Stimulated activated naive CD8-positive, alpha-beta T cell treated with anti-CD3 and anti-CD28 coated beads, Interleukin-15, amount 100 ng/mL, for 72 hours (primary cell): Measurements from ENCODE around the gene KRT3.

Experiments used
- ATAC-seq: fragments of 150-1000 bp; cut with Tn5 transposase; 2 replicates; pipeline ENCODE4 v1.10.0; 2021; ENCODE audit warnings: mild to moderate bottlenecking, moderate library complexity
- DNase-seq, 2 donors: peaks; one replicate each; pipeline ENCODE4 v3.0.0; 2021 to 2022
- H3K27ac Mint-ChIP-seq, 2 donors: one replicate each; pipeline ENCODE4 v1.8.0; 2022; ENCODE audit warnings: mild to moderate bottlenecking in 2 of 2, mixed read lengths in 2 of 2, moderate library complexity in 2 of 2
- H3K27me3 Mint-ChIP-seq: one replicate; pipeline ENCODE4 v1.8.0; 2022; ENCODE audit warnings: mixed read lengths
- H3K4me1 Mint-ChIP-seq: one replicate; pipeline ENCODE4 v1.8.0; 2022; ENCODE audit warnings: mild to moderate bottlenecking, mixed read lengths
- H3K4me3 Mint-ChIP-seq, 2 donors: one replicate each; pipeline ENCODE4 v1.8.0; 2022; ENCODE audit warnings: mild to moderate bottlenecking in 2 of 2, mixed read lengths in 2 of 2, moderate library complexity in 1 of 2
- H3K9me3 Mint-ChIP-seq, 2 donors: one replicate each; pipeline ENCODE4 v1.8.0; 2022; ENCODE audit warnings: mixed read lengths in 2 of 2

The KRT3 gene

DNA sequence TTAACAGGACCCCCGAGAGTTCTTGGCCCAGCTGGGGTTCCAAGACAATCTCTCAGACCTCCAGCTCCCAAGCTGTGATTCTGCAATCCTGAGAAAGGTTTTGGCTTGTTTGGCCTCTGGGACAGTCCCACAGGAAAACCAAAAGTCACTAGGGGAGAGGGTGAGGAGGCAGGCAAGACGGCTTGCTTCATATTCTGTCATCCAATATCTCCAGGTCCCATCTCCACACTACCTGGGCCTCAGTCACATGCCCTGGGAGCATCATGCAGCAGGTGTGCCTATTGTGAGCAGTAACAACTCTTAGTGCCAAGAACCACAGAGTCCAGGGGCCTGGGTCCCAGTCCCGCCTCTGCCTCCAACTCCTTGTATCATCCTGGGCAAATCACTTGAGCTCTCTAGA is 36.5 kb upstream of the KRT3 start:
- Mint-ChIP-seq H3K27ac (no peak overlapping the region), H3K4me1 (peaks cover 51% of the 10 kb centered on the region), H3K27me3 (no peaks in the 10 kb centered on the region), H3K4me3 (no peak overlapping the region), H3K9me3 (no peaks in the 10 kb centered on the region)
- DNase-seq = no peak
- no peak for ATAC-seq

DNA sequence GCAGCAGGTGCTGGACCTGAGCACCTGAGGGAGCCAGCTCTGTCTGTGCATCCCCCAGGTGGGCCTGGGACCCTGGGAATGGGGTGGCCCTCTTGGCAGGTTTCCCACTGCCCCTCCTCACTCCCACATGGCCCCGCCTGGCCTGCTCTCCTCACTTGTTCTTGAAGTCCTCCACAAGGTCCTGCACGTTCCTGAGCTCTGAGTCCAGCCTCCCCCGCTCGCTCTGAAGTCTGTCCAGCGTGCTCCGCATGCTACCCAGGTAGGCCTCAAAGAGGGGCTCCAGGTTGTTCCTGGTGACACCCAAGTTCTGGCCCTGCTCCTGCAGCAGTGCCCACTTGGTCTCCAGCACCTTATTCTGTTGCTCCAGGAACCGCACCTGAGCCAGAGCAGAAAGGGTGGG is 35.3 kb upstream of the KRT3 start:
- DNase-seq (no peak), ATAC-seq (no peak)
- Mint-ChIP-seq H3K4me3 (no peak overlapping the region), H3K9me3 (no peaks in the 10 kb centered on the region), H3K4me1 (peaks cover 39% of the 10 kb centered on the region), H3K27ac (no peak overlapping the region), H3K27me3 (no peaks in the 10 kb centered on the region)

DNA sequence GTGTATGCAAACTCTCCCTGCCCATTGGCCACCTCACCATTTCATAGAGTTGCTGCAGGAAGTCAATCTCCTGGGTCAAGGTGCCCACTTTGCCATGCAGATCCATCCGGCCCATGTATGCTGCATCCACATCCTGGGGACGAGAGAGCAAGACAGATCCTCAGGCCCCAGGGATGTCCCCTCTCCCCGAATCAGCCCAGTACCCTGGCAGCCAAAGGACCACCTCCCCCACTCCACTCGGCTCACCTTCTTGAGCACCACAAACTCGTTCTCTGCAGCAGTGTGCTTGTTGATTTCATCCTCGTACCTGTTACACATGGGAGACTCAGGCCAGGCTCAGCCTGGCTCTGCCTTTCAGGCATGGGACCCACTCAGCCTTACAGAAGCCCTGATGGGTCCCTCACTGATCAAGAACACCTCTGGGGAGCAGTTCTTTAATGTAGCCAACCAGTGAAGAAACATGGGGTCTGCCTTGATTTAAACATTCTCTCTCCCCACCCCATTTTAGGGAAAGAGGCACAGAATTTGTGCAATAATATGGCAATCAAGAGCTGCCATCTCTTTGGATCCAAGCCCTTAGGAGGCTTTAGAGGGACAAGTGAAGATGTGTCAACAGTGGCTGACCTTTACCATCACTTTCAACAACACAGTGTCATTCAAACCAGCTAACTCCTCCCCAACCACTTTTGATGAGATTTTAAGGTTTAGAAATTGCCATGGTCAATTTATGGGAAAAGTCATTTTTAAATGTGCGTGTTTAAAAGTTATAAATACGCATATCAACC is 34.3 kb upstream of the KRT3 start:
- DNase-seq (no peak), ATAC-seq (no peak)
- no peak overlapping the region for H3K27ac Mint-ChIP-seq
- no peaks in the 10 kb centered on the region for H3K9me3 Mint-ChIP-seq
- H3K4me1 Mint-ChIP-seq = peaks cover 28% of the 10 kb centered on the region
- H3K27me3 Mint-ChIP-seq = no peaks in the 10 kb centered on the region
- H3K4me3 Mint-ChIP-seq = no peak overlapping the region

DNA sequence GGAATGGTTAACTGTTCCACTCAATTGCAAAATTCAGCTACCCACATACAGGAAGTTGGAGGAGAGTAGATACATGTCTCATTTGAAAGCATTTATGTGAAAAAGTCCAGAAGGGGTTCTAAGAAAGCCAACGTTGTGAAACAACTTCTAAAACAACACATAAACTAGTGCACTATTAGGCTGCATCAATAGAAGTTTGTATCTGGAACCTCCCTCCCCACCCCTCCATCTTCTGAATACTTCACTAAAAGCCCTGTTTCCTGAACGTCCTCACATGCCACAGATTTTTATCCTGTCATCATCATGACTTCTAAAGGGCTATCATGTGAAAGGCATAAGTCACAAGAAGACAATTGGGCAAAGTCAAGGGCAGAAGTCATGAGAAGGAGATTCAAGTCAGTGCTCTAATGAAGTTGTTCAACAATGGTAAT is 32.7 kb upstream of the KRT3 start:
- peaks cover 20% of the 10 kb centered on the region for H3K4me1 Mint-ChIP-seq
- no peaks in the 10 kb centered on the region for H3K9me3 Mint-ChIP-seq
- no peak overlapping the region for H3K4me3 Mint-ChIP-seq
- no peaks in the 10 kb centered on the region for H3K27me3 Mint-ChIP-seq
- no peak overlapping the region for H3K27ac Mint-ChIP-seq
- ATAC-seq (no peak), DNase-seq (no peak)

DNA sequence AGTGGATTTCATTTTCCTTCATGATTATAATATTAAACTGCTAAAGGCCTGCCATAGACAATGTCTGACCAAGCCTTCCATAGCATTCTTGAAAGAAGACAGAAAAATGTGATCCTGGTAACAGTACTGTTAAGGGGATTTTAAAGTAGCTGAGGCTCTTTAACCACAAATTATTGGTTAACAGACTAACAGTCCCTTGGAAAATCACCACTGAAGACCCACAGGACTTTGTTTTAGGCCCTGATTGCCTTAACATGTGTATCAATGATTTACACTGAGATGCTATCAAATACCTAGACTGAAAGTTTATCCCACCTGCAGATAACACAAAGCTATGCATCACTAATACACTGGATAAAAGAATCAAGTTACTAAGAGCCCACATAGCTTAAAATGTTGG is 32.2 kb upstream of the KRT3 start:
- Mint-ChIP-seq H3K4me1 (peaks cover 20% of the 10 kb centered on the region), H3K9me3 (no peaks in the 10 kb centered on the region), H3K27me3 (no peaks in the 10 kb centered on the region), H3K4me3 (no peak overlapping the region), H3K27ac (no peak overlapping the region)
- no peak for ATAC-seq
- DNase-seq = no peak

DNA sequence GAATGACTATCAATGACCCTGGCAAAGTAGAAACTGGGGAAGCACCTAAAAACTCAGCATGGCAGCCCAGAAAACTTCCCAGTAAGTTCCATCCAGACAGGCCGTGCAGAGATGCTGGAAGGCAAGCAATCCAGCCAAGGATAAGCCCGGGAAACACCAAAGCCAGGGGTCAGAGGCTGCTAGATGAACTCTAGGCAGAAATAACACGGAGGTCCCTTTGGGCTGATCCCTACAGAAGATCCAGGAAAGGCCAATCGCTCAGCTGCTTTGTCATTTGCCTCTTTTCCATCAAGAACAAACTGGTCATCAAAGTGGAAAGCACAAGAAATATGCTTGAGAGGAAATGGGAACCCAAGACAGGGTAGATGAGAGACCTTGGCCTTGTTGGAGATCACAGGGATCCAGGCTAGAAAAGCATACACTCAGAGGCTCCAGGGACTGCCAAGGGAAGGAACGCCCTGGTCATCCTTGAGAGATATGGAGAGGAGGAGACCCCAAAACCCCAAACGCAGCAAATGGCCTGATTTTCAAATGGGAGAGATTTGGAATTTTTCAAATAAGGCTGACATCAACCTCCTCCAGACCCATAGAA is 31.7 kb upstream of the KRT3 start:
- no peak for DNase-seq
- Mint-ChIP-seq H3K4me3 (no peak overlapping the region), H3K27me3 (no peaks in the 10 kb centered on the region), H3K9me3 (no peaks in the 10 kb centered on the region), H3K4me1 (peaks cover 24% of the 10 kb centered on the region), H3K27ac (no peak overlapping the region)
- no peak for ATAC-seq

DNA sequence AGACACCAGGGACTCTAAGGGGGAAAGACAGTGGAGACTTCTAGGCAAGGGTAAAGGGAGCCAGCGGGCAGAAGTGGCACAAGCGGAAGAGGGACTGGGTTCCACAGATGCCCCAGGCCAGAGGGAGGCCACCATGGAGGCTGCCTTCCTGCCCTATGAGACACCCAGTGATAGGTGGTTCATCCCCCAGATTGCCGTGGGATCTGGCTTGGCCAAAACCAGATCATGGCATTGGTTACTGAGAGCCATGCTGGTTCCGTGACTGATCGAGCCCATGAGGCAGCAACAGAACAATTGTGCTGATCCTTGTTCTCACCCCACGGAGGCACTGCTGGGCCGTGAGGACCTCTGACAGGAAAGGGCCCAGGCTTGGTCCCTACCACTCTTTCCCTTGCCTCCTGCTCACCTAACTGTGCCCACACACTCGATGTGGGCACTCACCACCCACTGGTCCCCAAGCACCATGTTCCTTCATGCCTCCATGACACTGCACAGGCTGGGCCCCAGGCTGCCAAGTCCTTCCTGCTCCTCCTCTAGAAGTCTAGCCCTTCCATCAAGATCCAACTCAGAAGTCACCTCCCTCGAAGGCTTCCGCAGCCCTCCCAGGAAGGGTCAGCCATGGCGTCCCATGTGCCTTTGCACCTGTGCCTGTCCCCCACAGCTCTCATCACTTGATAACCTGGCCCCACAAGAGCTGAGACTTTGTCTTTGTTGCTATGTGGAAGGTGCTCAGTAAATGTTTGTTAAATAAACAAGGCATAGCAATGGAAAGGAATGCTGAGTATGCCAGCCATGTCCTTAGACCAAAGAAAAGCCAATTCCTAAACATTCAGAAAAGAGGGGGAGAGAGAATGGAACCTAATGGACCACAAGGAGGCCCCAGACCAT is 30.9 kb upstream of the KRT3 start:
- DNase-seq = no peak
- H3K4me3 Mint-ChIP-seq = no peak overlapping the region
- no peak overlapping the region for H3K27ac Mint-ChIP-seq
- H3K4me1 Mint-ChIP-seq = peaks cover 27% of the 10 kb centered on the region
- H3K9me3 Mint-ChIP-seq = no peaks in the 10 kb centered on the region
- no peaks in the 10 kb centered on the region for H3K27me3 Mint-ChIP-seq
- no peak for ATAC-seq

DNA sequence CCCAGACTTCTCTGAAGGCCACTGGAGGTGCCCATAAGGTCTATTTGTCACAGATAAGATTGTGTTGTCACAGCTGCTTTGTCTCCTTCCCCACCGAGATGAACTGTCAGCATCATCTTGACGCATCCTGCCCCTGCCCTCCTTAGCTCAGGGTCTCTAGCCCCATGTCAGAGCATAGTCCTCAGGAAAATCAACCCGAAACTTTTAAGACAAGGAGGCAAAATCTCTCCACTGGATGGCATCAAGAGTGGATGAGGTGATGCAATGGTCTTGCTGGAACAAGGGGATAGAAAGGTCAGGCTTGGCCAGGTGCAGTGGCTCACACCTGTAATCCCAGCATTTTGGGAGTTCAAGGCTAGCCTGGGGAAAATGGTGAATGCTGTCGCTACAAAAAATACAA is 30.0 kb upstream of the KRT3 start:
- Mint-ChIP-seq H3K27ac (peak overlapping the region in 1 of 2 donors; percentile 42), H3K9me3 (no peaks in the 10 kb centered on the region), H3K4me1 (peaks cover 27% of the 10 kb centered on the region), H3K4me3 (no peak overlapping the region), H3K27me3 (no peaks in the 10 kb centered on the region)
- ATAC-seq = no peak
- DNase-seq = no peak

DNA sequence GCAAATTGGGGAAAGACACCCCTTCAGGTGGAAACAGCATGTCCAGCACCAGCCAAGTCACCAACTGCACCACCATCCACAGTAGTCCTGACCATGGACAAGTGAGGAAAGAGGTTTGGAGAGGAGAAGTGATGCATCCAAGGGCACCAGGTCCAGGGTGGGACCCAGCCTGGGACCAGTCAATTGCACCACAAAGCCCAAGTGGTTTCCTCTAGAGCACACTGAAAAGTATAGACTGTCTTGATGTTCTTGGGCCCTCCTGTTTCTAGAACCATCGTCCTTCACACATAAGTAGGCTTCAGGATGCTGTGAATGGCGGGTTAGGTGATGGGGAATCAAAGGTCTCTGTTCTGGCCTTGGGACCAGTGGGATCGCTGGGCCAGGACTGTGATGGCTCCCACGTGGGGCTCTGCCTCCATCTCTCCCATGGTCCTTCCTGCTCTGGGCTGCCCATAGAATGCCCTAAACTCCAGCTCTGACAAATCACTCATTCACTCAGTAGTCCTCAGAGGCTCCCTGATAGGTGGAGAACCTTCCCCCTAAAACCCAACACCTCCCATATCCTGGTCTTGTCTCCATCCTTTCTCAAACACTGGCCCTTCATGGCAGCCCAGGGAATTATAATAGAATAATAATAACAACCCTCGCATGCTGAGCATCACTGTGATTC is 29.0 kb upstream of the KRT3 start:
- no peak for ATAC-seq

DNA sequence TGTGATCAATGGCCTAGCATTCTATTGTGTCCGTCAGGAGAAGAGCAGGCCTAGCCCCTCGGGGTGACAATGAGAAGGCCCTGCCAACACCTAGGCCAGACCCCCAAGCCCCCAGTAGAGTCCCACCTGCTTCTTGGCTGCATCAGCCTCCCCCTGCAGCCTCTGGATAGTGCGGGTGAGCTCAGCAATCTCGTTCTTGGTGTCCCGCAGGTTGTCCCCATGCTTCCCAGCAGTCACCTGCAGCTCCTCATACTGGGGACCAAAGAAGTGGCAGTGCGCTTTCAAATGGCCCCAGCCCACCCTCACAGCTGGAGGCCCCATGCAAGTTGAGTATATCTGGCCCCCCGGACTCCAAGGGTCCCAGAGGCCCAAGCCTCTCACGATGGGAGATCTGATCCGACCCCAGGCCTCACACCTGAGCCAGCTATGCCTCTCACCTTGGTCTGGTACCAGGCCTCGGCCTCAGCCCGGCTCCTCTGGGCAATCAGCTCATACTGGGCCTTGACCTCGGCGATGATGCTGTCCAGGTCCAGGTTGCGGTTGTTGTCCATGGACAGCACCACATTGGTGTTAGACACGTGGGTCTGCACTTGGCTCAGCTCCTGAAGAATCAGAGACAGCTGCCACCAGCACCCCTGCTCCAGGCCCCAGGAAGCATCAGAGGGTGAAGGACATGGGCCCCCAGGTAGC is 28.0 kb upstream of the KRT3 start:
- H3K4me1 Mint-ChIP-seq = peaks cover 22% of the 10 kb centered on the region
- ATAC-seq = no peak
- H3K27me3 Mint-ChIP-seq = no peaks in the 10 kb centered on the region
- H3K27ac Mint-ChIP-seq = no peak overlapping the region
- DNase-seq = no peak
- no peak overlapping the region for H3K4me3 Mint-ChIP-seq
- H3K9me3 Mint-ChIP-seq = no peaks in the 10 kb centered on the region

More for the DNA sequence above, 29.0 kb upstream of the KRT3 start:
- no peak overlapping the region for H3K4me3 Mint-ChIP-seq
- no peak for DNase-seq
- peaks cover 27% of the 10 kb centered on the region for H3K4me1 Mint-ChIP-seq
- no peak overlapping the region for H3K27ac Mint-ChIP-seq
- H3K9me3 Mint-ChIP-seq = no peaks in the 10 kb centered on the region
- no peaks in the 10 kb centered on the region for H3K27me3 Mint-ChIP-seq

DNA sequence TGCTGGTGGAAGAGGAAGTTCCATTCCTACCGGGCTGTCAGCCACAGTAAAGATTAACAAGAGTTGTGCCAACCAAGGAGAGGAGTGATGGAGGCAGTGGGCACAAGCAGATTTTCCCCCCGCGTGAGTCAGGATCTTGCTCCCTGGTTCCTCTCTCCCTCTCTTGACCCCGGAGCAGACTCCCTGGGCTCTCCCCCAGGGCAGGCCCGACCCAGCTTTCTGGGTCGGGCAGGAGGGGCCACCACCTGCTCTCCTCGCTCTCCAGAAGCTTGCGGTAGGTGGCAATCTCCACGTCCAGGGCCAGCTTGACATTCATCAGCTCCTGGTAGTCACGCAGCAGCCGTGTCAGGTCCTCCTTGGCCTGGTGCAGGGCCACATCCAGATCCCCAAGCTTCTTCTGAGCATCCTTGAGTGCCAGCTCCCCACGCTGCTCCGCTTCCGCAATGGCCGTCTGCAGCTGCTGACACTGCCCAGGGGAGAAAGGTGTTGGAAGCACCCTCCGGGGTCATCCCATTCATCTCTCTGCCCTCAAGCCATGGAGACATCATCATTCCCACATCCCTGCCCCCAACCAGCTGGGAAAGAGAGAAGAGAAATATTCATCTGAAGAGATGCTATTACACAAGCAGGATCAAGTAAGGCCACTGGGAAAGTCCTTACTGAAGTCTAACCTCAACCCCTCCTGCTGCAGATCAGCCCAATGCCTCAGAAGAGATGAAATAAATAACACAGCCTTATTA is 27.0 kb upstream of the KRT3 start:
- Mint-ChIP-seq H3K27me3 (no peaks in the 10 kb centered on the region), H3K4me3 (no peak overlapping the region), H3K9me3 (no peaks in the 10 kb centered on the region), H3K27ac (no peak overlapping the region), H3K4me1 (peaks cover 20% of the 10 kb centered on the region)
- DNase-seq = no peak
- ATAC-seq = no peak

DNA sequence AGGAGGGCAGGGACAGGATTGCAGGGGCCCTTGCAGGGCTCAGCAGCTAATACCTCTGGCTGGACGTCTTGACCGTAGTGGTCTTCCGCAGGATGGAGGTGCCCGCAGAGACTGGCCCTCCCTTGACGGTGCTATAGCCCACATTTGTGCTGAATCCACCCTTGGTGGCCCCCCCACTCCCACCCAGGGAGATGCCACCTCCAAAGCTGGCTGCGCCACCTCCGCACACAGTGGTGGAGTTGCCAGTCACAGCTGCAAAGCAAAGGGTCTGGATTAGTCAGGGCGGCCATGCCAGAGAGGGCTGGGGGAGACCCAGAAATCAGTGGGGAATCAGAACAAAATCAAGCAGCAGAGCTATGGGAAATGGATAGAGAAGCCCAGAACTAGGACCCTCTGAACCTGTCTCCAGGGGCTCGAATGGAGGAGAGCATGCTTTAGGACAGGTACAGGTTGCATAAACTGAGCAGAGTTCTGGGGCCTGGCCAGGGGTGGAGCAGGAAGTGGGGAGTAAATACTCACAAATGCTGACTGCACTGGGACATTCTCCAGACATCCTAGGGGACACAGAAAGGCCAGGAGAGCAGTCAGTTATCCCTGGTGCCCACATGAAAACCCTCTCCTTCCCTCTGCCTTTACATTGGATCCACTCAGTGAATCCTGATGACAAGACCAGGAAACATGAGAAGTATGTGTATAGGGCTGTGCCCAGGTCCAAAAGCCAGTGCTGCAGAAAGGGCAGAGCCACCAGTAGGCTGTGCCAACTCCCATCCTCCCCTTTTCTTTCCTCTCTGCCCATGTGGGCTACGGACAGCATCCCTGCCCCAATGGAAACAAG is 26.1 kb upstream of the KRT3 start:
- H3K27me3 Mint-ChIP-seq = no peaks in the 10 kb centered on the region
- DNase-seq (no peak), ATAC-seq (no peak)
- H3K9me3 Mint-ChIP-seq = no peaks in the 10 kb centered on the region
- no peak overlapping the region for H3K4me3 Mint-ChIP-seq
- H3K27ac Mint-ChIP-seq = peak overlapping the region in 1 of 2 donors; percentile 68
- H3K4me1 Mint-ChIP-seq = peaks cover 24% of the 10 kb centered on the region

DNA sequence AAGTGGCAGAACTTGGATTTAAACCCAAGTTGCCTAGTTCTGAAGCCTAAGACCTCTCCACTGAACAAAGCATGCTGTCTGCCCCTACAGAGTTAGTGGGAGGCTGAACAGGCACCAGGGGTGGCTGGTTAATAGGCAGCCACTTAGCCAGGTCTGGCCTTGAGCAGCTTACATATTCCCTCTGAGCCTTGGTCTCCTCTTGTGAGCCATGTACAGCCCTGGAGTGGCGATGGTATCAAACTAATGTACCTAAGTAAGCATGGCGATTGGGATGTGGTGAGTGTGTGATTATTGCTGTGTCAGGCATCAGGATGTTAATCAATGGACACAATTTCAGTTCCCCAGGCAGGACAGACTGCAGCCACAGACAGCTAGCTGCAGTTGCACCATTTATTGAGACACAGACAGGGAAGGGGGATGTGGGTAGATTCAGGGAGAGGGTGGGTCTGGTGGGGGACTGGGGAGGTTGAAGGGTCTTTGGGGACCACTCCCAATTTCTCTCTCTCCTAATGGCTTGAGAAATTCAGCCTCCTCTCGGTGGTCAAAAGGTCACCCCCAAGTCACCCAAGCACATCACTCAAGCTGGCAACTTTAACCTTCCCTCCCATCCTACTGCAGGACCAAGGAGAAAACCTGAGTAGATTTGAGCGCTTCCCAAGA is 25.3 kb upstream of the KRT3 start:
- no peak for DNase-seq
- Mint-ChIP-seq H3K27ac (peak overlapping the region in 1 of 2 donors; percentile 17), H3K4me1 (peaks cover 24% of the 10 kb centered on the region), H3K4me3 (no peak overlapping the region), H3K27me3 (no peaks in the 10 kb centered on the region), H3K9me3 (no peaks in the 10 kb centered on the region)
- ATAC-seq = no peak
